NCI-H1105 (cell line): ENCODE measurements around the gene TMEM233.

Source experiments
- DNase-seq: peaks from one replicate; lab custom pipeline; 2025; lab: John Stamatoyannopoulos, UW

Gene TMEM233

GRCh38 chr12:119593578-119594398, at the start of gene TMEM233:
TMEM233 (plus strand) TSS chr12:119593774; CDS start chr12:119593849, 75 bp downstream.
- no peak for DNase-seq

GRCh38 chr12:119544765-119545625, 48.6 kb upstream of the TMEM233 start:
- peak; percentile 76 for DNase-seq

- DNase-seq, result no peak
These were observed 47.2 kb upstream of the TMEM233 start for GRCh38 chr12:119546340-119546739.

GRCh38 chr12:119547001-119547400, 46.6 kb upstream of the TMEM233 start:
- no peak for DNase-seq

GRCh38 chr12:119556854-119557253, 36.7 kb upstream of the TMEM233 start:
- no peak for DNase-seq

GRCh38 chr12:119565404-119565803, 28.2 kb upstream of the TMEM233 start:
- no peak for DNase-seq

GRCh38 chr12:119570771-119571170, 22.8 kb upstream of the TMEM233 start:
- DNase-seq, result no peak

- no peak for DNase-seq
These were observed 20.5 kb upstream of the TMEM233 start for GRCh38 chr12:119573086-119573485.

- DNase-seq, result no peak
These were observed 19.3 kb upstream of the TMEM233 start for GRCh38 chr12:119574255-119574654.

- DNase-seq, result no peak
These were observed 17.3 kb upstream of the TMEM233 start for GRCh38 chr12:119576118-119576810.

GRCh38 chr12:119576915-119577314, 16.7 kb upstream of the TMEM233 start:
- no peak for DNase-seq

- DNase-seq, result no peak
These were observed 15.5 kb upstream of the TMEM233 start for GRCh38 chr12:119578112-119578511.

- no peak for DNase-seq
These were observed 4.5 kb upstream of the TMEM233 start for GRCh38 chr12:119589097-119589496.

- DNase-seq, result no peak
These were observed 3.9 kb upstream of the TMEM233 start for GRCh38 chr12:119589634-119590033.

GRCh38 chr12:119592232-119592631, 1.3 kb upstream of the TMEM233 start:
- DNase-seq, result no peak

- DNase-seq, result no peak
These were observed 791 bp downstream of the TMEM233 start for GRCh38 chr12:119594399-119594730.

GRCh38 chr12:119594772-119595445, 1.3 kb downstream of the TMEM233 start:
- no peak for DNase-seq

GRCh38 chr12:119598159-119598558, 4.6 kb downstream of the TMEM233 start:
- no peak for DNase-seq

GRCh38 chr12:119601877-119602733, 8.5 kb downstream of the TMEM233 start:
- DNase-seq, result no peak

GRCh38 chr12:119602734-119603094, 9.1 kb downstream of the TMEM233 start:
- DNase-seq, result no peak

GRCh38 chr12:119603767-119604166, 10.2 kb downstream of the TMEM233 start:
- no peak for DNase-seq
